Upper lobe of right lung (tissue), 1 donor: ENCODE data around the gene CABP2. TPM values are rescaled to one million over a fixed set of nuclear protein-coding genes. Genes with fewer than 3 reads are reported as not detected.
A peak's percentile ranks its signal among the peaks of the same experiment; 100 is the strongest.
"Not testable (repeated sequence)": the region's sequence is repeated elsewhere in the genome, so short reads cannot be mapped to it uniquely, and the experiment has no call there.

ENCODE experiments used
- ATAC-seq: fragments of 200-7000 bp; cut with Tn5 transposase; one replicate; pipeline ENCODE4 v1.9.1; 2020; ENCODE audit warnings: mild to moderate bottlenecking, moderate library complexity
- DNase-seq: peaks from one replicate; pipeline ENCODE4 v3.0.0-alpha.2; 2020
- H3K27ac ChIP-seq: fragments of 200-600 bp; one replicate; pipeline ENCODE4 v1.8.0; 2022
- H3K27me3 ChIP-seq: fragments of 200-600 bp; one replicate; pipeline ENCODE4 v1.8.0; 2022; ENCODE audit warnings: mild to moderate bottlenecking
- H3K36me3 ChIP-seq: fragments of 200-600 bp; one replicate; pipeline ENCODE4 v1.8.0; 2022
- H3K4me1 ChIP-seq: fragments of 200-600 bp; one replicate; pipeline ENCODE4 v1.8.0; 2022
- H3K4me3 ChIP-seq: fragments of 200-600 bp; one replicate; pipeline ENCODE4 v1.8.0; 2022; ENCODE audit warnings: mild to moderate bottlenecking
- H3K9me3 ChIP-seq: fragments of 200-600 bp; one replicate; pipeline ENCODE4 v1.8.0; 2022
- CTCF ChIP-seq: fragments of 200-600 bp; IDR thresholded peaks from one replicate; pipeline ENCODE4 v1.8.0; 2022; ENCODE audit warnings: antibody characterized with exemption
- intact Hi-C: fragments of 100-400 bp; cut with DNase I; formaldehyde crosslinking; loops from one replicate; pipeline ENCODE4 v1.11.0; 2022
- total RNA-seq: library from RNA; stranded (reverse); fragmentation: NEBNext Ultra II Directional; extraction: Animal tissue kit (Norgen Biotek cat#: 25700); gene quantifications from one replicate; pipeline ENCODE4 v1.2.1, GENCODE V29; 2021
- donor health status: DM: no; HTN: yes; CAD: no; lungs with severe emphysema.

Gene CABP2
- total RNA-seq, 1 donor from 2014 or later, result not detected

GRCh38 chr11:67517784-67518552 lies 5.3 kb downstream of the CABP2 start:
- Histone ChIP-seq H3K9me3 (no peaks in the 10 kb centered on the region), H3K27me3 (no peaks in the 10 kb centered on the region), H3K4me3 (no peak overlapping the region), H3K27ac (no peak overlapping the region), H3K4me1 (no peaks in the 10 kb centered on the region), H3K36me3 (no peaks in the 10 kb centered on the region)
- ATAC-seq, result no peak
- intact Hi-C loops, result no loop called here
- TF ChIP-seq CTCF, result no peak
- DNase-seq, result no peak

- DNase-seq (no peak), ATAC-seq (no peak)
- H3K36me3 ChIP-seq, result no peaks in the 10 kb centered on the region
- H3K27ac ChIP-seq, result no peak overlapping the region
- no peak overlapping the region for H3K4me3 ChIP-seq
- H3K27me3 ChIP-seq, result no peaks in the 10 kb centered on the region
- H3K9me3 ChIP-seq, result no peaks in the 10 kb centered on the region
- H3K4me1 ChIP-seq, result no peaks in the 10 kb centered on the region
- TF ChIP-seq CTCF, result no peak
- intact Hi-C loops, result no loop called here
These were observed 6.4 kb downstream of the CABP2 start for GRCh38 chr11:67516806-67517205.

GRCh38 chr11:67514116-67514515 lies 9.1 kb downstream of the CABP2 start:
- intact Hi-C loops, result no loop called here
- no peaks in the 10 kb centered on the region for H3K36me3 ChIP-seq
- ATAC-seq, result no peak
- DNase-seq, result no peak
- no peak for TF ChIP-seq CTCF
- H3K27me3 ChIP-seq, result no peaks in the 10 kb centered on the region
- no peak overlapping the region for H3K27ac ChIP-seq
- peaks cover 1% of the 10 kb centered on the region for H3K4me1 ChIP-seq
- no peaks in the 10 kb centered on the region for H3K9me3 ChIP-seq
- H3K4me3 ChIP-seq, result no peak overlapping the region

GRCh38 chr11:67511558-67511957 lies 11.7 kb downstream of the CABP2 start:
- H3K9me3 ChIP-seq, ATAC-seq, H3K27ac ChIP-seq, DNase-seq, intact Hi-C loops, H3K36me3 ChIP-seq, H3K27me3 ChIP-seq, H3K4me3 ChIP-seq: not testable (repeated sequence)
- H3K4me1 ChIP-seq, result peaks cover 15% of the 10 kb centered on the region

- Histone ChIP-seq H3K4me1 (peaks cover 28% of the 10 kb centered on the region), H3K36me3 (peaks cover 7% of the 10 kb centered on the region), H3K27ac (no peak overlapping the region), H3K27me3 (no peaks in the 10 kb centered on the region), H3K4me3 (no peak overlapping the region), H3K9me3 (no peaks in the 10 kb centered on the region)
- TF ChIP-seq CTCF, result no peak
- ATAC-seq (no peak), DNase-seq (no peak)
- intact Hi-C loops, result no loop called here
These were observed 13.3 kb downstream of the CABP2 start for GRCh38 chr11:67510023-67510345.

- DNase-seq (peak; percentile 100), ATAC-seq (peak; percentile 60)
- H3K27ac ChIP-seq, result peak overlapping the region; percentile 98
- H3K4me3 ChIP-seq, result peak overlapping the region; percentile 87
- TF ChIP-seq CTCF, result no peak
- no peaks in the 10 kb centered on the region for H3K9me3 ChIP-seq
- peaks cover 32% of the 10 kb centered on the region for H3K4me1 ChIP-seq
- H3K36me3 ChIP-seq, result peaks cover 7% of the 10 kb centered on the region
- intact Hi-C loops, result loop anchor here (10.0 kb wide), 1 partner anchor 104 kb away; the partner anchor contains the start of genes PPP1CA and TBC1D10C
- no peaks in the 10 kb centered on the region for H3K27me3 ChIP-seq
These were observed 14.6 kb downstream of the CABP2 start for GRCh38 chr11:67508486-67509121.
